Activated T-cell treated with anti-CD3 and anti-CD28 coated beads, Interleukin-2, amount 50 U/mL, for 72 hours (primary cell): ENCODE measurements around the gene STRAP. TPM values are rescaled to one million over a fixed set of nuclear protein-coding genes. Genes with fewer than 3 reads are reported as not detected.
"Not testable (repeated sequence)": the region's sequence is repeated elsewhere in the genome, so short reads cannot be mapped to it uniquely, and the experiment has no call there.

Experiments
- ATAC-seq, 2 donors: fragments of 150-1000 bp; cut with Tn5 transposase; replicated peaks in 1 of 2; 2 replicates each; pipeline ENCODE4 v1.10.0; 2021; ENCODE audit warnings: moderate library complexity in 2 of 2, mild to moderate bottlenecking in 1 of 2
- DNase-seq, 2 donors: peaks; one replicate each; pipeline ENCODE4 v3.0.0; 2021 to 2022; ENCODE audit warnings: mixed read lengths in 1 of 2
- H3K27ac Mint-ChIP-seq: one replicate; pipeline ENCODE4 v1.8.0; 2022; ENCODE audit warnings: mild to moderate bottlenecking, moderate library complexity, mixed read lengths
- H3K27me3 Mint-ChIP-seq: one replicate; pipeline ENCODE4 v1.8.0; 2022; ENCODE audit warnings: low read depth, mixed read lengths
- H3K36me3 Mint-ChIP-seq, 2 donors: one replicate each; pipeline ENCODE4 v1.8.0; 2022; ENCODE audit warnings: mixed read lengths in 2 of 2, mild to moderate bottlenecking in 1 of 2; ENCODE audit not compliant: insufficient read depth in 2 of 2
- H3K4me1 Mint-ChIP-seq: one replicate; pipeline ENCODE4 v1.8.0; 2022; ENCODE audit warnings: low read depth, mixed read lengths
- H3K4me3 Mint-ChIP-seq, 2 donors: one replicate each; pipeline ENCODE4 v1.8.0; 2022; ENCODE audit warnings: mild to moderate bottlenecking in 2 of 2, mixed read lengths in 2 of 2, moderate library complexity in 2 of 2
- H3K9me3 Mint-ChIP-seq, 2 donors: one replicate each; pipeline ENCODE4 v1.8.0; 2022; ENCODE audit warnings: mixed read lengths in 2 of 2
- total RNA-seq, 2 donors: library from RNA; stranded (reverse); gene quantifications; one replicate each; pipeline ENCODE4 v1.2.3, GENCODE V29; 2022

Gene STRAP
- total RNA-seq, 2 donors from 2014 or later: 95.6 to 104 TPM

DNA sequence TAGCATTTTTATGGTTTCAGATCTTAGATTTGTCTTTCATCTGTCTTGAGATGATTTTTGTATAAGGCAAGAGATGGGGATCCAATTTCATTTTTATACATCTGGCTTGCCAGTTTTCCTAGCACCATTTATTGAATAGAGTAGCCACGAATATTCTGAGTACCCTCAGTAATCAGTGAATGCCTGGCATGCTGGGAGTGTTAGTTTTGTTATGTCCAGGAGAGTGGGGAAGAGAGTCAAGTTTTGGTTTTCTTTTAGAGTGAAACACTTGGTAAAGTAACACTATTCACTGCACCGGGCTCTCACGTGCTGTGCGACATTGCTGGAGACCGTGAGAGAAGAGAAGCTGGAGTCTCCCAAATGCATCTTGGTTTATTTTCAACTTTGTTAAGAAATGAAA, 60.3 kb downstream of the STRAP start:
- DNase-seq: no peak
- Mint-ChIP-seq H3K36me3 (peaks cover 15 to 24% of the 10 kb centered on the region in 2 donors), H3K4me3 (no peak overlapping the region), H3K27me3 (no peaks in the 10 kb centered on the region), H3K9me3 (peaks cover 8 to 15% of the 10 kb centered on the region in 2 donors), H3K27ac (peak overlapping the region; percentile 55), H3K4me1 (no peaks in the 10 kb centered on the region)
- ATAC-seq: no peak

DNA sequence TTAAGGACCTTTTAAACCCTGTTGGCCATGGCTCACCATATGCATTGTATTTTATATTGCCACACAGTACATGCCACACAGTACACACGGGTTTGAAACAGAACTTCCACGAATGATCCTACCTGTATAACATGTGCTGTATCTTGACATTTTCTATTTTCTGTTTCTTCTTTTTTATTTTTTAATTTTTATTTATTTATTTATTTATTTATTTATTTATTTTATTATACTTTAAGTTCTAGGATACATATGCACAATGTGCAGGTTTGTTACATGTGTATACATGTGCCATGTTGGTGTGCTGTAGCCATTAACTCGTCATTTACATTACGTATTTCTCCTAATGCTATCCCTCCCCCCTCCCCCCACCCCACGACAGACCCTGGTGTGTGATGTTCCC, 61.3 kb downstream of the STRAP start:
- not testable (repeated sequence) for H3K27me3 Mint-ChIP-seq, H3K27ac Mint-ChIP-seq, H3K4me3 Mint-ChIP-seq, H3K4me1 Mint-ChIP-seq, DNase-seq, ATAC-seq
- H3K36me3 Mint-ChIP-seq: peaks cover 17 to 23% of the 10 kb centered on the region in 2 donors
- H3K9me3 Mint-ChIP-seq: peaks cover 10 to 19% of the 10 kb centered on the region in 2 donors

DNA sequence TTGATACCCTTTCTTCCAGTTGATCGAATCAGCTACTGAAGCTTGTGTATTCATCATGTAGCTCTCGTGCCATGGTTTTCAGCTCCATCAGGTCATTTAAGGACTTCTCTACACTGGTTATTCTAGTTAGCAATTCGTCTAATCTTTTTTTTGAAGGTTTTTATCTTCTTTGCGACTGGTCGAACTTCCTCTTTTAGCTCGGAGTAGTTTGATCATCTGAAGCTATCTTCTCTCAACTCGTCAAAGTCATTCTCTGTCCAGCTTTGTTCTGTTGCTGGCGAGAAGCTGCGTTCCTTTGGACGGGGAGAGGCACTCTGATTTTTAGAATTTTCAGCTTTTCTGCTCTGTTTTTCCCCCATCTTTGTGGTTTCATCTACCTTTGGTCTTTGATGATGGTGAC, 66.3 kb downstream of the STRAP start:
- H3K4me1 Mint-ChIP-seq, H3K4me3 Mint-ChIP-seq, ATAC-seq, DNase-seq, H3K27me3 Mint-ChIP-seq, H3K27ac Mint-ChIP-seq: not testable (repeated sequence)
- Mint-ChIP-seq H3K9me3 (peaks cover 7 to 11% of the 10 kb centered on the region in 2 donors), H3K36me3 (peaks cover 10 to 18% of the 10 kb centered on the region in 2 donors)

Other genes starting within 250 kb of the STRAP start
- gene EPS8, start 93.0 kb upstream of the STRAP start, total RNA-seq: 1 to 10 TPM; 2.4 to 6.3 TPM
- 10 to 100 TPM; 26.5 to 29.4 TPM for gene DERA, start 28.9 kb downstream of the STRAP start, total RNA-seq